Mammary epithelial cell (primary cell): Measurements from ENCODE around the gene GUCY1A2.

ENCODE experiments used
- EZH2 ChIP-seq: IDR thresholded peaks from 2 replicates; pipeline ENCODE4 v1.6.1; 2012; ENCODE audit warnings: low read length, inconsistent platforms, borderline replicate concordance
- TF ChIP-seq, protein P1 (sequence below), 2 donors: IDR thresholded peaks in 1 of 2; conservative IDR thresholded peaks in 1 of 2; 2 replicates each; pipeline ENCODE4 v1.5.1; 2011 to 2012; ENCODE audit warnings: inconsistent platforms in 2 of 2, low read length in 2 of 2, mild to moderate bottlenecking in 2 of 2, control low read depth in 1 of 2, low read depth in 1 of 2; ENCODE audit not compliant: insufficient read depth in 1 of 2; ENCODE audit errors: extremely low read depth in 1 of 2

DNA sequence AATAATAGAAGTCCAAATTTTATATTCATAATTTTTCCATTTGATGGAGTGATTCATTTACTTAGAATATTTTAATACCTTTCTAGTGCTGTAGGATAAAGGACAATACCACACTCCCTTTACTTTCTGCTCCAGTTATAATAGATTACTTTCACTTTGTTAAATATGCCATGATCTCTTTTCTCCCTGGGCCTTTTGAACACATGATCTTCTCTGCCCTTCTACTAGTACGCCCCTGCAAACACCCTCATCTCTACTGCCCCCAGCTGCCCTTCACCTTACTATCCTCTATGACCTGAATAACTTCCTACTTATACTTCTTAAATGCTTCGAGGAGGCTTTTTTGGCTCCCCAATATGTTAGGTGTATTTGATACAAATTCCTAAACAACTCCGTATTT, 177.3 kb downstream of the GUCY1A2 start:
- TF ChIP-seq, protein P1, sequence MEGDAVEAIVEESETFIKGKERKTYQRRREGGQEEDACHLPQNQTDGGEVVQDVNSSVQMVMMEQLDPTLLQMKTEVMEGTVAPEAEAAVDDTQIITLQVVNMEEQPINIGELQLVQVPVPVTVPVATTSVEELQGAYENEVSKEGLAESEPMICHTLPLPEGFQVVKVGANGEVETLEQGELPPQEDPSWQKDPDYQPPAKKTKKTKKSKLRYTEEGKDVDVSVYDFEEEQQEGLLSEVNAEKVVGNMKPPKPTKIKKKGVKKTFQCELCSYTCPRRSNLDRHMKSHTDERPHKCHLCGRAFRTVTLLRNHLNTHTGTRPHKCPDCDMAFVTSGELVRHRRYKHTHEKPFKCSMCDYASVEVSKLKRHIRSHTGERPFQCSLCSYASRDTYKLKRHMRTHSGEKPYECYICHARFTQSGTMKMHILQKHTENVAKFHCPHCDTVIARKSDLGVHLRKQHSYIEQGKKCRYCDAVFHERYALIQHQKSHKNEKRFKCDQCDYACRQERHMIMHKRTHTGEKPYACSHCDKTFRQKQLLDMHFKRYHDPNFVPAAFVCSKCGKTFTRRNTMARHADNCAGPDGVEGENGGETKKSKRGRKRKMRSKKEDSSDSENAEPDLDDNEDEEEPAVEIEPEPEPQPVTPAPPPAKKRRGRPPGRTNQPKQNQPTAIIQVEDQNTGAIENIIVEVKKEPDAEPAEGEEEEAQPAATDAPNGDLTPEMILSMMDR (conservative IDR thresholded peaks at IDR 0.05 in 1 of 2, IDR thresholded peaks at IDR 0.05 in 1 of 2; ENCODE audit: extremely low read depth in 1 of 2, insufficient read depth in 1 of 2, low read depth in 1 of 2, low read length in 2 of 2) = no peak
- TF ChIP-seq EZH2 = no peak
